Keratinocyte (primary cell): ENCODE measurements around the gene SLC7A6. TPM values are rescaled to one million over a fixed set of nuclear protein-coding genes. Genes with fewer than 3 reads are reported as not detected.

Experiments
- DNase-seq: peaks from one replicate; pipeline ENCODE4 v3.0.0-alpha.2; 2011; ENCODE audit warnings: low read depth, missing footprints, low spot score
- FAIRE-seq: peaks from 2 replicates; lab custom pipeline; 2011; peaks lifted over from hg19 to GRCh38; lab: Jason Lieb, UNC
- H2AFZ ChIP-seq: 2 replicates; pipeline ENCODE4 v1.6.0; 2012; ENCODE audit warnings: low read length, control low read depth, inconsistent platforms; ENCODE audit not compliant: control insufficient read depth
- H3K27ac ChIP-seq: 2 replicates; pipeline ENCODE4 v1.5.1; 2011; ENCODE audit warnings: low read length; ENCODE audit not compliant: control insufficient read depth, insufficient read depth
- H3K27me3 ChIP-seq: 3 replicates; pipeline ENCODE4 v1.6.0; 2011; ENCODE audit warnings: low read length; ENCODE audit not compliant: control insufficient read depth, insufficient read depth; ENCODE audit errors: extremely low read depth
- H3K36me3 ChIP-seq, 2 experiments: 2 replicates in 1 of 2; 3 replicates in 1 of 2; pipeline ENCODE4 v1.5.1; 2011; ENCODE audit warnings: low read length in 2 of 2, mild to moderate bottlenecking in 1 of 2; ENCODE audit not compliant: control insufficient read depth in 2 of 2, insufficient read depth in 2 of 2; ENCODE audit errors: extremely low read depth in 1 of 2
- H3K4me1 ChIP-seq: 3 replicates; pipeline ENCODE4 v1.5.1; 2011; ENCODE audit warnings: low read length; ENCODE audit not compliant: control insufficient read depth, insufficient read depth; ENCODE audit errors: extremely low read depth
- H3K4me2 ChIP-seq: 3 replicates; pipeline ENCODE4 v1.6.0; 2011; ENCODE audit warnings: low read depth, low read length; ENCODE audit not compliant: control insufficient read depth, insufficient read depth; ENCODE audit errors: extremely low read depth
- H3K4me3 ChIP-seq, 3 experiments: fragments of 200-600 bp in 1 of 3; sonication (generic) in 1 of 3; 2 replicates in 2 of 3; 3 replicates in 1 of 3; pipeline ENCODE4 v1.5.1; 2011 to 2016; ENCODE audit warnings: low read length in 3 of 3, mild to moderate bottlenecking in 3 of 3, control low read depth in 2 of 3, inconsistent platforms in 1 of 3, low read depth in 1 of 3, mixed read lengths in 1 of 3, mixed run types in 1 of 3, moderate library complexity in 1 of 3; ENCODE audit not compliant: control insufficient read depth in 2 of 3, insufficient read depth in 2 of 3; ENCODE audit errors: extremely low read depth in 1 of 3
- H3K79me2 ChIP-seq: 2 replicates; pipeline ENCODE4 v1.6.0; 2012; ENCODE audit warnings: low read length; ENCODE audit not compliant: control insufficient read depth, insufficient read depth
- H3K9ac ChIP-seq: 3 replicates; pipeline ENCODE4 v1.6.0; 2011; ENCODE audit warnings: low read length; ENCODE audit not compliant: control insufficient read depth, insufficient read depth; ENCODE audit errors: extremely low read depth
- H3K9me1 ChIP-seq: 3 replicates; pipeline ENCODE4 v1.6.0; 2011; ENCODE audit warnings: low read length; ENCODE audit not compliant: control insufficient read depth, insufficient read depth; ENCODE audit errors: extremely low read depth
- H3K9me3 ChIP-seq: 2 replicates; pipeline ENCODE4 v1.5.1; 2012; ENCODE audit warnings: low read depth, low read length; ENCODE audit not compliant: control insufficient read depth
- H4K20me1 ChIP-seq: 3 replicates; pipeline ENCODE4 v1.6.0; 2011; ENCODE audit warnings: low read length; ENCODE audit not compliant: control insufficient read depth, insufficient read depth; ENCODE audit errors: extremely low read depth
- CTCF ChIP-seq, 3 experiments: IDR thresholded peaks in 1 of 3; conservative IDR thresholded peaks in 1 of 3; optimal IDR thresholded peaks in 1 of 3; 2 replicates in 2 of 3; 3 replicates in 1 of 3; pipeline versions ENCODE3 to v1.5.1; 2011; ENCODE audit warnings: low read length in 3 of 3, mild to moderate bottlenecking in 3 of 3, moderate library complexity in 2 of 3, control low read depth in 1 of 3, inconsistent platforms in 1 of 3; ENCODE audit not compliant: insufficient read depth in 2 of 3; ENCODE audit errors: extremely low read depth in 1 of 3
- EZH2 ChIP-seq: IDR thresholded peaks from one replicate; pipeline ENCODE4 v1.6.1; 2012; ENCODE audit warnings: inconsistent platforms, mild to moderate bottlenecking, low read length, moderate library complexity
- dilution Hi-C: fragments of 300-500 bp; cut with MboI; formaldehyde crosslinking; loops from one replicate; pipeline ENCODE4 v1.7.0; 2020; ENCODE audit warnings: low sequenced_read_pairs; ENCODE audit not compliant: extremely low pct_ligation_motif_present
- polyA plus RNA-seq, 5 experiments: library from polyadenylated mRNA; depleted of rRNA in 3 of 5; stranded (reverse) in 3 of 5; stranded (forward) in 1 of 5; unstranded in 1 of 5; fragments of >200 nt; gene quantifications; 1 replicate in 1 of 5; 2 replicates in 3 of 5; 3 replicates in 1 of 5; pipeline versions ENCODE4 v1.2.1 to v1.2.3, GENCODE V29; 2011 to 2012; ENCODE audit warnings: missing spikeins in 2 of 5, low read depth in 1 of 5, low replicate concordance in 1 of 5

SLC7A6 gene
- polyA plus RNA-seq, 1 donor (not counting 4 experiments of a cell fraction or from before 2014, with no cell fraction given), result 43.4 TPM

- Histone ChIP-seq H3K27me3 (no peaks in the 10 kb centered on the region), H3K27ac (no peak overlapping the region), H4K20me1 (peaks cover 23% of the 10 kb centered on the region), H3K79me2 (peaks cover 26% of the 10 kb centered on the region), H2AFZ (no peak overlapping the region), H3K9me3 (no peaks in the 10 kb centered on the region), H3K4me3 (no peak overlapping the region), H3K4me1 (peaks cover 15% of the 10 kb centered on the region), H3K4me2 (no peak overlapping the region), H3K9ac (no peak overlapping the region), H3K9me1 (peaks cover 3% of the 10 kb centered on the region), H3K36me3 (peaks cover 37 to 66% of the 10 kb centered on the region in 2 experiments)
- no peak for TF ChIP-seq CTCF (optimal IDR thresholded peaks at IDR 0.05 in 1 of 3, IDR thresholded peaks at IDR 0.05 in 1 of 3, conservative IDR thresholded peaks at IDR 0.05 in 1 of 3; ENCODE audit: extremely low read depth in 1 of 3, insufficient read depth in 2 of 3, low read length in 3 of 3)
- TF ChIP-seq EZH2, result no peak
- DNase-seq (no peak), FAIRE-seq (no peak)
- dilution Hi-C loops, result no loop called here
Measured at GRCh38 chr16:68230176-68230571, 34.2 kb upstream of the SLC7A6 start.

- peaks cover 37 to 66% of the 10 kb centered on the region in 2 experiments for H3K36me3 ChIP-seq
- no peak for FAIRE-seq
Measured at GRCh38 chr16:68230956-68231355, 33.4 kb upstream of the SLC7A6 start.

More at GRCh38 chr16:68230956-68231355, 33.4 kb upstream of the SLC7A6 start:
- dilution Hi-C loops, result no loop called here
- H3K9me1 ChIP-seq, result peaks cover 3% of the 10 kb centered on the region
- no peaks in the 10 kb centered on the region for H3K27me3 ChIP-seq
- H3K4me3 ChIP-seq, result no peak overlapping the region
- no peak overlapping the region for H2AFZ ChIP-seq
- H3K79me2 ChIP-seq, result peaks cover 32% of the 10 kb centered on the region
- peaks cover 23% of the 10 kb centered on the region for H4K20me1 ChIP-seq
- H3K27ac ChIP-seq, result no peak overlapping the region
- TF ChIP-seq CTCF (optimal IDR thresholded peaks at IDR 0.05 in 1 of 3, IDR thresholded peaks at IDR 0.05 in 1 of 3, conservative IDR thresholded peaks at IDR 0.05 in 1 of 3; ENCODE audit: extremely low read depth in 1 of 3, insufficient read depth in 2 of 3, low read length in 3 of 3) (no peak), EZH2 (no peak)
- no peak overlapping the region for H3K9ac ChIP-seq
- no peak for DNase-seq
- H3K9me3 ChIP-seq, result no peaks in the 10 kb centered on the region
- no peak overlapping the region for H3K4me2 ChIP-seq
- H3K4me1 ChIP-seq, result peaks cover 15% of the 10 kb centered on the region
